ACC112 (cell line): ENCODE measurements around the gene EFHC1.
A peak's percentile ranks its signal among the peaks of the same experiment; 100 is the strongest.

ENCODE experiments used
- H2AFZ ChIP-seq: fragments of 200-600 bp; sonication (generic); one replicate; pipeline ENCODE4 v1.6.0; 2017; ENCODE audit warnings: antibody characterized with exemption, low read length; ENCODE audit not compliant: unreplicated experiment
- H3K27ac ChIP-seq: fragments of 200-600 bp; sonication (generic); 2 replicates; pipeline ENCODE4 v1.5.1; 2014; ENCODE audit warnings: low read depth, mild to moderate bottlenecking, antibody characterized with exemption, low read length, moderate library complexity
- H3K27me3 ChIP-seq: fragments of 200-600 bp; sonication (generic); 2 replicates; pipeline ENCODE4 v1.6.1; 2014; ENCODE audit warnings: mild to moderate bottlenecking, antibody characterized with exemption, low read length, moderate library complexity, mixed read lengths; ENCODE audit not compliant: insufficient read depth
- H3K36me3 ChIP-seq: fragments of 200-600 bp; sonication (generic); 2 replicates; pipeline ENCODE4 v1.6.1; 2016; ENCODE audit warnings: mild to moderate bottlenecking, antibody characterized with exemption, low read length, moderate library complexity, mixed read lengths; ENCODE audit not compliant: insufficient read depth
- H3K4me1 ChIP-seq: fragments of 200-600 bp; sonication (generic); one replicate; pipeline ENCODE4 v1.6.1; 2016; ENCODE audit warnings: low read length, mixed read lengths; ENCODE audit not compliant: insufficient read depth, unreplicated experiment, control insufficient read depth
- H3K4me3 ChIP-seq: fragments of 200-600 bp; sonication (generic); 2 replicates; pipeline ENCODE4 v1.5.1; 2014; ENCODE audit warnings: mild to moderate bottlenecking, low read depth, low read length
- H3K79me2 ChIP-seq: fragments of 200-600 bp; sonication (generic); one replicate; pipeline ENCODE4 v1.6.0; 2016; ENCODE audit warnings: low read length; ENCODE audit not compliant: control insufficient read depth, unreplicated experiment, insufficient read depth

The EFHC1 gene

DNA sequence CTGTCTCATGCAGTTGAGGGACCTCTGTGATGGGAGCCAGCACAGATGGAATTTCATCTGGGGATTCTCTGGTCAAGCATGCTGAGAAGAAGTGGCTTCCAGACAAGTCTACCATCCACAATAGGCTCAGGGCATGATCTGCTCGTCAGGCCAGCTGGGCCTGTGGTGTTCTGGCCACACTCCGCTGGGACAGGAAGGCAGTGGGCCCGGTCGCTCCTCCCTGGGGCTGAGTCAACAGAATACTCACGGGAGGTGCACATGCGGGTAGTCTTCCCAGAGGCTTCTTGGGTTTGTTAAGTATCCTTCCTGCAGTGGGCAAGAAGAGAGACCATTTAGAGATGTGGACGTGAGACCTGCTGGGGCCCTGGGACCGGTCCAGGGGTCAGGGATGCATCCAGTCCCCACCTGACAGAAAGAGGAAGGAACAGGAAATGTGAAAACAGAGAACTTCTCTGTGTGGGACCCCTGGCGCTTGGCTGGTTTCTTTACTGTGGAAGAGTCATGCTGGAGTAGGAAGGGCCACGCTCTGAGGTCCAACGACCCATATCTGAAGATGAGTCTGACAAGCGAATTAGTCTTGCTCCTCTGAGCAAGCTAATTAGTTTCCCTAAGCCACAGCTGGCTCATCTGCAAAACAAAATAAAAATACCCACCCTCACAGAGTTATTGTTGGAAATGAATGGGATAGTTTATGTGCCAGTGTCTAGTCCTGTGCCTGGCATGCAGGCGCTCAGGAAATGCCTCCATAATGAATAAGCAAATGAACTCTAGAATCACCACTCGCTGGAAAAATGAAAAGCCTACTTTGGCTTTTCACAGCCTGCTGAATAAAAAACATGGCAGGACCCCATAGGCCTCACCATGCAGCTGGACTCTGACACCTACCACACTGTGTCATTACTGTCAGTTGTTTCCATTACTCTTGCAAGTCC lies 89.4 kb downstream of the EFHC1 start:
- H3K36me3 ChIP-seq, result peaks cover 71% of the 10 kb centered on the region
- H3K4me1 ChIP-seq, result peaks cover 87% of the 10 kb centered on the region
- peak overlapping the region; percentile 98 for H3K27ac ChIP-seq

DNA sequence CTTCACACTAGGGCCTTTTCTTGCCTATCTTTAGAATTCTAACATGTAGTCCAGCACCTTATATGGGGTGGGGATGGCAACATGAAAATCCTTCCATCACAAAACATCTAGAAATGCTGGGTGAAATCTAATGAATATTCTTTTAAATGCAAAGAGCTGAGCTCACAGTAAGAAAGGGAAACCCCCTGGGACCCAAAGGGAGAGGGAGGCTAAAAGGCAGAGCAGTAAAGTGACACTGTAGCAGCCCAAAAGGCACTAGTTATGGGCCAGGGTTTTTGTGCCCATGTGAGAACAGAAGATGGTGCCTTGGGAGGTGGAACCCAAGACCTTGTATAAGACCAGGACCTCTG lies 90.0 kb downstream of the EFHC1 start:
- Histone ChIP-seq H3K36me3 (peaks cover 69% of the 10 kb centered on the region), H3K4me1 (peaks cover 87% of the 10 kb centered on the region), H2AFZ (no peak overlapping the region), H3K27ac (peak overlapping the region; percentile 98), H3K27me3 (no peaks in the 10 kb centered on the region), H3K4me3 (no peak overlapping the region), H3K79me2 (peaks cover 32% of the 10 kb centered on the region)

More for the DNA sequence above, 89.4 kb downstream of the EFHC1 start:
- Histone ChIP-seq H3K27me3 (no peaks in the 10 kb centered on the region), H3K79me2 (peaks cover 32% of the 10 kb centered on the region), H2AFZ (no peak overlapping the region), H3K4me3 (peak overlapping the region; percentile 21; the same call in 1 of the 2 replicates)

DNA sequence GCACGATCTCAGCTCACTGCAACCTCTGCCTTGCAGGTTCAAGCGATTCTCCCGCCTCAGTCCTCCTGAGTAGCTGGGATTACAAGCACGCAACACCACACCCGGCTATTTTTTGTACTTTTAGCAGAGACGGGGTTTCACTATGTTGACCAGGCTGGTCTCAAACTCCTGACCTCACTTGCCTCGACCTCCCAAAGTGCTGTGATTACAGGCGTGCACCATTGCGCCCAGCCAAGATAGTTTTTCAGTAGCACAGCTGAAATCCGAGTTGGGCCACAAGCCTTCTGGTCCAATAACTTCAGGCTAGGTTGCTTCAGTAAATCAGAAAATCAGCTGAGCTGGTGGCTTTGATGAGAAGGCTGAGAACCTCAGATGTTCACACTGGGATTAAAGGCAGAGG lies 91.0 kb downstream of the EFHC1 start:
- H3K4me1 ChIP-seq, result peaks cover 93% of the 10 kb centered on the region

DNA sequence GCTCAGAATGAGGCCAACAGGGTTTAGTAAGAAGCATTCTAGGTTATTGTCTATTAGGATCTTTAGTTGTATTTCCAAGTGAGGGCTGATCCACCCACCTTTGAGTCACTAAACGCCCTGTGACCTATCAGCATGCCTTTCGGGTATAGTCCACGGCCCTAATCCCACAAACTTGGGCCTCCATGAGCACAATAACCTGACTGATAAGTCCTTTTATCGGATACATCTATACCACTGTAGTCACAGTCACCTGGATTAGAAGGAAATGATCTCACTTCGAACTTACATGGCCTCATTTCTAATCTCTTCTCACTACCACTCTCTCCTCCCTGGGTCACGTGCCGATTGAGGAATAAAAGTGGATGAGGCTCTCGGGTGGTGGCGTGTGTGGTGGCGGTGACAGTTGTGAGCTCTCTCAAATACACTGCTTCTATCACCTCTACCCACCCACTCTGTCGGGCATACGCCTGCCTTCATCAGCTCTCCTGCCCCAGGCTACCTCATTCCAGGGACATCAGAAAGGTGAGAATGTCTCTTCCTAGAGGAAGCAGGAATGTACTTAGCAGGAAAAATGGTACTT lies 91.5 kb downstream of the EFHC1 start:
- H3K27me3 ChIP-seq, result no peaks in the 10 kb centered on the region
- H3K4me1 ChIP-seq, result peaks cover 98% of the 10 kb centered on the region
- peak overlapping the region; percentile 98 for H3K27ac ChIP-seq

More for the DNA sequence above, 91.0 kb downstream of the EFHC1 start:
- no peaks in the 10 kb centered on the region for H3K27me3 ChIP-seq
- peak overlapping the region; percentile 18; the same call in 1 of the 2 replicates for H3K4me3 ChIP-seq
- no peak overlapping the region for H2AFZ ChIP-seq
- peaks cover 69% of the 10 kb centered on the region for H3K36me3 ChIP-seq
- peak overlapping the region; percentile 98 for H3K27ac ChIP-seq
- H3K79me2 ChIP-seq, result peaks cover 39% of the 10 kb centered on the region

DNA sequence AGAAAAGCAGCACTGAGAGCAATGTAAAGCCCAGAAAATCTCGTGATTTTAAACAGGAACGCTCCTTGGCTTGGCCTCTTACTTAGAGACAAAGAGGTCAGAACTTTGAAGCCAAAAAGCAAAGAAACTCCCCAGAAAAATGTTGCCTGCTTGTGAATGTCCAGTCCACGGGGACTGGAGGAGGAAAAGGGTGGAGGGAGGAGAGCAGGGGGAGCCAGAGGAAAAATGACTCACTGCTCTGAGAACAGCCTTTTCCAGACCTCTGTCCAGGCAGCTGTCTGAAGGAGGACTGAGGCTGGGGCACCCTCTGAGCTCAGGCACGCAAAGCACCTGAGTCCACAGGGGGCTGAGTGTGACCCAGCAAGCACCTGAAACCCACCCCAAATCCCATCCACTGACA lies 92.1 kb downstream of the EFHC1 start:
- peak overlapping the region; percentile 98 for H3K27ac ChIP-seq
- peak overlapping the region; percentile 18; the same call in 1 of the 2 replicates for H3K4me3 ChIP-seq
- H3K27me3 ChIP-seq, result no peaks in the 10 kb centered on the region
- no peak overlapping the region for H2AFZ ChIP-seq
- peaks cover 41% of the 10 kb centered on the region for H3K79me2 ChIP-seq
- H3K36me3 ChIP-seq, result peaks cover 69% of the 10 kb centered on the region
- peaks cover 100% of the 10 kb centered on the region for H3K4me1 ChIP-seq

More for the DNA sequence above, 91.5 kb downstream of the EFHC1 start:
- Histone ChIP-seq H2AFZ (no peak overlapping the region), H3K4me3 (peak overlapping the region; percentile 18; the same call in 1 of the 2 replicates), H3K79me2 (peaks cover 41% of the 10 kb centered on the region), H3K36me3 (peaks cover 69% of the 10 kb centered on the region)

DNA sequence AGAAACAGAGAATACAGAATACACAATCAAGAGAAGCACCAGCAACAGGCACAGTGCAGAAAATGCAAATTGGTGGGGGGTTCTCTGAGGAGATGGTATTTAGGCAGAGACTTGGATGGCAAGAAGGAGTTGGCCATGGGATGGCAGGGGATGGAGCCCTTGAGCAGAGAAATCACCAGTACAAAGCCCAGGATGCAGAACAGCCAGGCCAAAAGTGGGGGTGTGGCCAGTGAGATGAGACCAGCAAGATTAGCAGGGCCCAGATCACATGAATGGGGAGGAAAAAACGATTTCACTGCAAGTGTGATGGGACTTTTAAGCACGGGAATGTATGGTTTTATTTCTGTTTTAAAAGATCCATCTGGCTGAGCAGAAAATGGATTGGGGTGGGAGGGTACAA lies 93.3 kb downstream of the EFHC1 start:
- H3K27ac ChIP-seq, result peak overlapping the region; percentile 98
- H3K79me2 ChIP-seq, result peaks cover 38% of the 10 kb centered on the region
- no peaks in the 10 kb centered on the region for H3K27me3 ChIP-seq
- H2AFZ ChIP-seq, result no peak overlapping the region
- no peak overlapping the region for H3K4me3 ChIP-seq
- H3K36me3 ChIP-seq, result peaks cover 62% of the 10 kb centered on the region
- H3K4me1 ChIP-seq, result peaks cover 98% of the 10 kb centered on the region

DNA sequence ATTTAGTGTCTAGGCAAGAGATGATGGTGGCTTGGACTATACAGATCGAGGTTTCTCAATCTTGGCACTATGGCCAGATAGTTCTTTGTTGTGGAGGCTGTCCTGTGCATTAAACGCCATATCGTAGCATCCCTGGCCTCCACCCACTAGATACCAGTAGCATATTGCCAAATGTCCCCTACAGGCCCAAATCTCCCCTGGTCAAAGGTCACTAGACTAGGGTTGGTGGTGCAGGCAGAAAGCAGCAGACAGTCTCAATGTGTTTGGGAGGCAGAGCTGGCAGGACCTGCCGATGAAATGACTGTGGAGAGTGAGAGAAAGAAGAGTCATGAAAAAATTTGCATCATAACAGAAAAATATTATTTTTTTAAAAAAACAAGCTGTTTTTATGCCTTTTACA lies 93.8 kb downstream of the EFHC1 start:
- H3K36me3 ChIP-seq, result peaks cover 61% of the 10 kb centered on the region
- H3K27ac ChIP-seq, result peak overlapping the region; percentile 98
- peaks cover 98% of the 10 kb centered on the region for H3K4me1 ChIP-seq
- H2AFZ ChIP-seq, result no peak overlapping the region
- H3K79me2 ChIP-seq, result peaks cover 40% of the 10 kb centered on the region
- H3K4me3 ChIP-seq, result no peak overlapping the region
- no peaks in the 10 kb centered on the region for H3K27me3 ChIP-seq

DNA sequence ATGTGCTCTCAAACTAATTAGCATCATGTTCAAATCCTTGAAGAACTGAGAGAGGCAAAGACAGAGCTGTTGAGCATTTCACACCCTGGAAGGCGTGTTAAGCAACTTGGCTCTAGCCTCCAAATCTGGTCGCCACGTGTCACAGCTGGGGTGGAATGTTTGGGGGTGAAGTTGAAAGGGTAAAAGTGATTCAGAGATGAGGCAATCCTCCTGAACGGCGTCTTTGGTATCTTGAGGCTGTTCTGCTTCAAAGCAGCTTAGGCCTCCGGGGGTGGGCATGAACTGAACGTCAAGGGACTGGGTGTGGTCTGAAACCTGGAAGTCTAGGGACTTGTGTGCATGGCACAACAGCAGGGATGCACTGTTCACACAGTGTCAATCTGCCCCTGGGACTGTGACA lies 94.4 kb downstream of the EFHC1 start:
- H2AFZ ChIP-seq, result no peak overlapping the region
- peaks cover 44% of the 10 kb centered on the region for H3K79me2 ChIP-seq
- H3K4me1 ChIP-seq, result peaks cover 98% of the 10 kb centered on the region
- H3K27ac ChIP-seq, result peak overlapping the region; percentile 98
- no peak overlapping the region for H3K4me3 ChIP-seq
- no peaks in the 10 kb centered on the region for H3K27me3 ChIP-seq
- H3K36me3 ChIP-seq, result peaks cover 63% of the 10 kb centered on the region

DNA sequence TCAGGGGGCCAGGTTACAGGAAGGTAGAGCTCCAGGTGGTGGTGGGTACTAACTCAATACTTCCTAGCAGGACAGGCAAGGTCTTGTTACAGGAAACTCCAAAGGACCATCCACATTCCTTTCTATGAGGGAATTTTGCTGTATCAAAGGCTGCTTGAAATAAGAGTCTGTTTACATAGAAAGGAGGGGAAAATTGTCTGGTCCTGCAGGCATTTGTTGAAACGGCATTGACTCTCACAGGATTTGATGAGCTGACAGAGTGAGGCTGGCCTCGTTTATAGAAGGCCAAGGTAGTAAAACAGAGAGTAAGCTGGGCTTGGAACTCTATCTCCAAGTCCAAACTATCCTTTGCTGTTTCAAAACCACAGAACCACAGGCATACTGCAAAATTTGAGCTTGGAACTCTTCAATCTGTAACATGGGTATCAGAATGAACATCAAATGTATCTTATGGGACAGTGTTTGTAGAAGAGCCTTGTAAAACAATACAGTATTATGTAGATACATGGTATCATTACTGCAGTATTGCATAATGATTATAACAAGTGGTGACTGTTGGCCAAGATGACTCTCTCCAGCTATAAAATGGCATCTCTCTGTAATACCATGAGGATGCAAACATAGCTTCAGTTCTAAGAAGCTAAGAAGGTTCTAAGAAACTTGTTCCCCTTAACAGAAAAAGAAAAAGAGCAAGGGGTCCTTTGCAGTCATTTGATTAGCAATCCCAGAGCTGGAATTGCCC lies 95.2 kb downstream of the EFHC1 start:
- H3K36me3 ChIP-seq, result peaks cover 68% of the 10 kb centered on the region
- peak overlapping the region; percentile 98 for H3K27ac ChIP-seq
- H2AFZ ChIP-seq, result no peak overlapping the region
- peaks cover 52% of the 10 kb centered on the region for H3K79me2 ChIP-seq
- H3K4me1 ChIP-seq, result peaks cover 98% of the 10 kb centered on the region
- no peak overlapping the region; the same call in 1 of the 2 replicates for H3K4me3 ChIP-seq
- no peaks in the 10 kb centered on the region for H3K27me3 ChIP-seq

DNA sequence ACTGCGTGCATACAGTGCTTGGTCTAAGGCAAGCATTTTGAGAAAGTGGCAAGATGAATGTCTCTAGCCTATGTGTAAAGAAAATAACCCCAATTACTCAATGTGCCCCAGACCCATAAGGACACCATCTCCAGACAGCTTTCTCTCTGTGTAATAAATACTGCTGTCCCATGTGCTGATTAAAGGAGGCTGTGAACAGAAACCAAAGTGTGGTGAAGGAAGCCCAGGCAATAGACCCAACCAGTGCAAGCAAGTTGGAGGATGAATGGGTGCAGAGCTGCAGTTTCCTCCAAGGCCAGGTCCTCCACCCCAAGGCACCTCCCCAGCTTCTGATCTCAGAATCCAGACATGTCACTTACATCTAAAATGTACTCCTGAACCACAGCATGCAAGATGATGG lies 96.1 kb downstream of the EFHC1 start:
- Histone ChIP-seq H2AFZ (no peak overlapping the region), H3K4me1 (peaks cover 97% of the 10 kb centered on the region), H3K79me2 (peaks cover 57% of the 10 kb centered on the region), H3K27ac (peak overlapping the region; percentile 98), H3K27me3 (no peaks in the 10 kb centered on the region), H3K36me3 (peaks cover 65% of the 10 kb centered on the region), H3K4me3 (no peak overlapping the region)
